Measurements from ENCODE around the gene TBX18. TPM values are rescaled to one million over a fixed set of nuclear protein-coding genes. Genes with fewer than 3 reads are reported as not detected.
A peak's percentile ranks its signal among the peaks of the same experiment; 100 is the strongest.

Gene TBX18
- total and polyA plus RNA-seq, 9 of the 15 experiments (the other 6 are each of a cell fraction or from before 2014, with no cell fraction given): 4.0 to 36.1 (median 20.7) TPM

GRCh38 chr6:84764332-84765049, at the start of gene TBX18 (continued):
- TF ChIP-seq ZNF518B (CRISPR knock-in tag; IDR thresholded peaks at IDR 0.05): no peak
- no peak for TF ChIP-seq ZNF699 (CRISPR knock-in tag; IDR thresholded peaks at IDR 0.05; ENCODE audit: insufficient replicate concordance)
- TF ChIP-seq NCOA6 (IDR thresholded peaks at IDR 0.05): 0 out of 2 replicates have a peak, but pooled peaks have one; percentile 37
- TF ChIP-seq COPS2 (conservative IDR thresholded peaks at IDR 0.05): no peak
- TF ChIP-seq L3MBTL2 (IDR thresholded peaks at IDR 0.05): peak; percentile 59; the same call in 1 of the 2 replicates
- no peak for TF ChIP-seq TCF7L2 (IDR thresholded peaks at IDR 0.05; ENCODE audit: low read depth, low read length)
- TF ChIP-seq TRIM28 (IDR thresholded peaks at IDR 0.05): no peak
- 0 out of 2 replicates have a peak, but pooled peaks have one; percentile 12 for TF ChIP-seq GATAD2B (IDR thresholded peaks at IDR 0.05; ENCODE audit: borderline replicate concordance)
- no peak for TF ChIP-seq LARP7 (IDR thresholded peaks at IDR 0.05)
- TF ChIP-seq MEF2D (tag; conservative IDR thresholded peaks at IDR 0.05; ENCODE audit: low read depth): no peak
- TF ChIP-seq PHF8 (IDR thresholded peaks at IDR 0.05; ENCODE audit: borderline replicate concordance, low read length): 0 out of 2 replicates have a peak, but pooled peaks have one; percentile 36
- TF ChIP-seq GTF2F1 (IDR thresholded peaks at IDR 0.05; ENCODE audit: low read depth, low read length): no peak
- no peak for TF ChIP-seq PURB (CRISPR knock-in tag; IDR thresholded peaks at IDR 0.05; ENCODE audit: low read depth)
- TF ChIP-seq DEAF1 (CRISPR knock-in tag; IDR thresholded peaks at IDR 0.05): no peak
- TF ChIP-seq MAX (CRISPR knock-in tag; IDR thresholded peaks at IDR 0.05): no peak
- TF ChIP-seq CHD4 (IDR thresholded peaks at IDR 0.05; ENCODE audit: insufficient read depth, insufficient replicate concordance, low read depth, low read length, poor library complexity, severe bottlenecking): no peak
- TF ChIP-seq LEF1 (IDR thresholded peaks at IDR 0.05): no peak
- TF ChIP-seq MYNN (IDR thresholded peaks at IDR 0.05): no peak
- no peak for TF ChIP-seq MYNN (CRISPR knock-in tag; IDR thresholded peaks at IDR 0.05)
- TF ChIP-seq FOXJ3 (CRISPR knock-in tag; IDR thresholded peaks at IDR 0.05): no peak
- no peak for TF ChIP-seq ZNF398 (CRISPR knock-in tag; IDR thresholded peaks at IDR 0.05)
- TF ChIP-seq HMGN3 (IDR thresholded peaks at IDR 0.05; ENCODE audit: borderline replicate concordance, extremely low read depth, insufficient read length, low read depth, low read length): peak; percentile 65
- no peak for TF ChIP-seq ARHGAP35 (IDR thresholded peaks at IDR 0.05; ENCODE audit: partially characterized antibody)
